HFFc6 (cell line): ENCODE data around the gene BCCIP. TPM values are rescaled to one million over a fixed set of nuclear protein-coding genes. Genes with fewer than 3 reads are reported as not detected.

Experiments
- DNase-seq: peaks from one replicate; pipeline ENCODE4 v3.0.0-alpha.2; 2018
- H3K27ac Mint-ChIP-seq: 2 replicates; pipeline ENCODE4 v1.8.0; 2020; ENCODE audit warnings: mild to moderate bottlenecking, mixed read lengths
- H3K27me3 Mint-ChIP-seq: 2 replicates; pipeline ENCODE4 v1.8.0; 2021; ENCODE audit warnings: mild to moderate bottlenecking, moderate library complexity, mixed read lengths; ENCODE audit not compliant: insufficient read depth
- H3K36me3 Mint-ChIP-seq: 2 replicates; pipeline ENCODE4 v1.8.0; 2021; ENCODE audit warnings: low read depth, mixed read lengths
- H3K4me1 Mint-ChIP-seq: 2 replicates; pipeline ENCODE4 v1.8.0; 2020; ENCODE audit warnings: low read depth, mixed read lengths
- H3K4me3 Mint-ChIP-seq: 2 replicates; pipeline ENCODE4 v1.8.0; 2020; ENCODE audit warnings: mild to moderate bottlenecking, moderate library complexity, mixed read lengths
- H3K9me3 Mint-ChIP-seq: 2 replicates; pipeline ENCODE4 v1.8.0; 2020; ENCODE audit warnings: mild to moderate bottlenecking, mixed read lengths
- total RNA-seq, 6 experiments: library from RNA; stranded (reverse); fragmentation: NEBNext Ultra II Directional; extraction: Animal tissue kit (Norgen Biotek cat#: 25700); gene quantifications; 2 replicates in 1 of 6; 3 replicates in 5 of 6; pipeline ENCODE4 v1.2.3, GENCODE V29; 2021
- TF ChIP-seq, protein P1 (sequence below): fragments of 200-600 bp; sonication (generic); IDR thresholded peaks from 2 replicates; pipeline ENCODE4 v1.5.0; 2021; ENCODE audit warnings: antibody characterized with exemption, mild to moderate bottlenecking

The BCCIP gene
- total RNA-seq, 6 experiments from 2014 or later, result 70.7 to 92.4 (median 88.0) TPM

- H3K4me1 Mint-ChIP-seq, result peaks cover 11% of the 10 kb centered on the region
- no peak overlapping the region for H3K4me3 Mint-ChIP-seq
- H3K27me3 Mint-ChIP-seq, result peaks cover 4% of the 10 kb centered on the region
- H3K27ac Mint-ChIP-seq, result 0 out of 2 replicates have a peak overlapping the region, but pooled peaks have one; percentile 1
- TF ChIP-seq, protein P1, sequence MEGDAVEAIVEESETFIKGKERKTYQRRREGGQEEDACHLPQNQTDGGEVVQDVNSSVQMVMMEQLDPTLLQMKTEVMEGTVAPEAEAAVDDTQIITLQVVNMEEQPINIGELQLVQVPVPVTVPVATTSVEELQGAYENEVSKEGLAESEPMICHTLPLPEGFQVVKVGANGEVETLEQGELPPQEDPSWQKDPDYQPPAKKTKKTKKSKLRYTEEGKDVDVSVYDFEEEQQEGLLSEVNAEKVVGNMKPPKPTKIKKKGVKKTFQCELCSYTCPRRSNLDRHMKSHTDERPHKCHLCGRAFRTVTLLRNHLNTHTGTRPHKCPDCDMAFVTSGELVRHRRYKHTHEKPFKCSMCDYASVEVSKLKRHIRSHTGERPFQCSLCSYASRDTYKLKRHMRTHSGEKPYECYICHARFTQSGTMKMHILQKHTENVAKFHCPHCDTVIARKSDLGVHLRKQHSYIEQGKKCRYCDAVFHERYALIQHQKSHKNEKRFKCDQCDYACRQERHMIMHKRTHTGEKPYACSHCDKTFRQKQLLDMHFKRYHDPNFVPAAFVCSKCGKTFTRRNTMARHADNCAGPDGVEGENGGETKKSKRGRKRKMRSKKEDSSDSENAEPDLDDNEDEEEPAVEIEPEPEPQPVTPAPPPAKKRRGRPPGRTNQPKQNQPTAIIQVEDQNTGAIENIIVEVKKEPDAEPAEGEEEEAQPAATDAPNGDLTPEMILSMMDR, result no peak
- no peaks in the 10 kb centered on the region for H3K9me3 Mint-ChIP-seq
- H3K36me3 Mint-ChIP-seq, result peaks cover 27% of the 10 kb centered on the region
- DNase-seq, result no peak
Observed at GRCh38 chr10:125850766-125851731, 27.7 kb downstream of the BCCIP start.

- Mint-ChIP-seq H3K27ac (no peak overlapping the region), H3K4me3 (no peak overlapping the region), H3K9me3 (no peaks in the 10 kb centered on the region), H3K4me1 (peaks cover 11% of the 10 kb centered on the region), H3K36me3 (peaks cover 27% of the 10 kb centered on the region), H3K27me3 (peaks cover 2% of the 10 kb centered on the region; the same call in 1 of the 2 replicates)
- TF ChIP-seq, protein P1, result no peak
- no peak for DNase-seq
Observed at GRCh38 chr10:125852487-125852886, 29.1 kb downstream of the BCCIP start.

GRCh38 chr10:125857185-125857760, 33.9 kb downstream of the BCCIP start:
- TF ChIP-seq, protein P1, result no peak
- DNase-seq, result peak; percentile 19

DNA sequence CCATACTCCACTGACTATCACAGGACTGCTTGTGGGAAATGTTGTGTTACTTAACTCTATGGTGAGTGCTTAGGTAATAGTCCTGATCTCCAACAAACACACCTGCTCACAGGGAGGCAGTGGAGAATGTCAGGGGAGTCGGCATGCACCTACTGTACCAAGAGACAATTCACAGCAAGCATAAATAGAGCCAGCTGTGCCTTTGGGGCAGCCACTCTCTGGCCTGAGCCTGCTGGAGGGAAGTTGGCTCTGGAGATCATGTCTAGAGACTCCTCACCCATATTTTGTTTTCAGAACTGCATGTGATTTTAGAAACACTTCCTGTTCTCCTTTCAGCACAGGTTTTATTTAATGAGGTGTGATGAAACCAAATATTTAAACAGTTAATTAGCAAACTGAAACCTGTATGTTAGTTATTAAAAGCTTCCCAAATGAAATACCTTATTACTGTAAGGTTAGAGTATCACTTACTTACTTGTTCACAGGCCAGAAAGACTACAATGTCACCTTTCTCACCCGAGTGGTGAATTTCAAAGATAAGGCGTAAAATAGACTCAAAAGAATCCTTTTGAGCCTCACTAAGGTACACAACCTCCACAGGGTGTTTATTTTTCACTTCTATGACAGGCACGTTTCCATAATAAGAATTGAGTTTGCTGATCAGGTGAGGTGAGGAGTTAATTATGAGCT, 35.9 kb downstream of the BCCIP start:
- Mint-ChIP-seq H3K27me3 (no peaks in the 10 kb centered on the region; the same call in 1 of the 2 replicates), H3K27ac (no peak overlapping the region), H3K4me1 (peaks cover 7% of the 10 kb centered on the region), H3K4me3 (no peak overlapping the region), H3K36me3 (no peaks in the 10 kb centered on the region; the same call in 1 of the 2 replicates), H3K9me3 (no peaks in the 10 kb centered on the region)
- DNase-seq, result no peak
- TF ChIP-seq, protein P1, result no peak

More at GRCh38 chr10:125857185-125857760, 33.9 kb downstream of the BCCIP start:
- no peaks in the 10 kb centered on the region; the same call in 1 of the 2 replicates for H3K27me3 Mint-ChIP-seq
- H3K4me3 Mint-ChIP-seq, result no peak overlapping the region
- no peak overlapping the region for H3K27ac Mint-ChIP-seq
- H3K4me1 Mint-ChIP-seq, result peaks cover 7% of the 10 kb centered on the region
- peaks cover 7% of the 10 kb centered on the region; the same call in 1 of the 2 replicates for H3K36me3 Mint-ChIP-seq
- H3K9me3 Mint-ChIP-seq, result no peaks in the 10 kb centered on the region

- Mint-ChIP-seq H3K27ac (no peak overlapping the region), H3K4me3 (no peak overlapping the region), H3K4me1 (peaks cover 4% of the 10 kb centered on the region), H3K27me3 (no peaks in the 10 kb centered on the region), H3K9me3 (no peaks in the 10 kb centered on the region), H3K36me3 (peaks cover 9% of the 10 kb centered on the region; the same call in 1 of the 2 replicates)
- DNase-seq, result no peak
- TF ChIP-seq, protein P1, result no peak
Observed at GRCh38 chr10:125865120-125865519, 41.8 kb downstream of the BCCIP start.
